ENCODE results near the gene XDH.
A peak's percentile ranks its signal among the peaks of the same experiment; 100 is the strongest.

The XDH gene

GRCh38 chr2:31398881-31399280 is 15.7 kb downstream of the XDH start:
- Histone ChIP-seq H3K4me1 (no peaks in the 10 kb centered on the region), H3K36me3 (no peaks in the 10 kb centered on the region), H3K9me3 (no peaks in the 10 kb centered on the region), H3K27me3 (peaks cover 8% of the 10 kb centered on the region), H3K4me3 (ENCODE audit: low read depth, low read length) (no peak overlapping the region)
- DNase-seq = no peak
- TF ChIP-seq CTCF (IDR thresholded peaks at IDR 0.05; ENCODE audit: low read depth, low read length) = no peak

GRCh38 chr2:31397094-31397493 is 17.4 kb downstream of the XDH start:
- Histone ChIP-seq H3K36me3 (no peaks in the 10 kb centered on the region), H3K4me3 (ENCODE audit: low read depth, low read length) (no peak overlapping the region)
- no peak for DNase-seq

GRCh38 chr2:31390324-31390723 is 24.2 kb downstream of the XDH start:
- Histone ChIP-seq H3K27me3 (peaks cover under 1% of the 10 kb centered on the region), H3K4me3 (ENCODE audit: low read depth, low read length) (no peak overlapping the region), H3K9me3 (no peaks in the 10 kb centered on the region), H3K36me3 (no peaks in the 10 kb centered on the region), H3K4me1 (no peaks in the 10 kb centered on the region)
- DNase-seq = no peak
- no peak for TF ChIP-seq CTCF (IDR thresholded peaks at IDR 0.05; ENCODE audit: low read depth, low read length)

More at GRCh38 chr2:31397094-31397493, 17.4 kb downstream of the XDH start:
- H3K9me3 ChIP-seq = no peaks in the 10 kb centered on the region
- TF ChIP-seq CTCF (IDR thresholded peaks at IDR 0.05; ENCODE audit: low read depth, low read length) = no peak
- no peaks in the 10 kb centered on the region for H3K4me1 ChIP-seq
- peaks cover 8% of the 10 kb centered on the region for H3K27me3 ChIP-seq

GRCh38 chr2:31388736-31389135 is 25.8 kb downstream of the XDH start:
- Histone ChIP-seq H3K36me3 (no peaks in the 10 kb centered on the region), H3K9me3 (no peaks in the 10 kb centered on the region), H3K4me3 (ENCODE audit: low read depth, low read length) (no peak overlapping the region), H3K4me1 (no peaks in the 10 kb centered on the region), H3K27me3 (no peaks in the 10 kb centered on the region)
- no peak for DNase-seq
- TF ChIP-seq CTCF (IDR thresholded peaks at IDR 0.05; ENCODE audit: low read depth, low read length) = no peak

- Histone ChIP-seq H3K27me3 (no peaks in the 10 kb centered on the region), H3K9me3 (no peaks in the 10 kb centered on the region), H3K4me1 (no peaks in the 10 kb centered on the region), H3K4me3 (ENCODE audit: low read depth, low read length) (no peak overlapping the region), H3K36me3 (no peaks in the 10 kb centered on the region)
- no peak for DNase-seq
- TF ChIP-seq CTCF (IDR thresholded peaks at IDR 0.05; ENCODE audit: low read depth, low read length) = no peak
Measured at GRCh38 chr2:31387850-31388249, 26.7 kb downstream of the XDH start.

- H3K4me1 ChIP-seq = no peaks in the 10 kb centered on the region
- H3K27me3 ChIP-seq = no peaks in the 10 kb centered on the region
- TF ChIP-seq CTCF (IDR thresholded peaks at IDR 0.05; ENCODE audit: low read depth, low read length) = peak; percentile 16; the same call in 1 of the 2 replicates
- no peak overlapping the region for H3K4me3 ChIP-seq (ENCODE audit: low read depth, low read length)
- H3K36me3 ChIP-seq = no peaks in the 10 kb centered on the region
- no peak for DNase-seq
- no peaks in the 10 kb centered on the region for H3K9me3 ChIP-seq
Measured at GRCh38 chr2:31386648-31387047, 27.9 kb downstream of the XDH start.

Data from BE2C (cell line).